Stimulated activated CD4-positive, alpha-beta T cell treated with anti-CD3 and anti-CD28 coated beads, Interleukin-12 subunit alpha, Interleukin-12 subunit beta, amount 100 ng/mL, for 4 hours (primary cell): Measurements from ENCODE around the gene FOSL2.

Experiments used
- DNase-seq: peaks from one replicate; pipeline ENCODE4 v3.0.0-alpha.2; 2020

FOSL2 gene

DNA sequence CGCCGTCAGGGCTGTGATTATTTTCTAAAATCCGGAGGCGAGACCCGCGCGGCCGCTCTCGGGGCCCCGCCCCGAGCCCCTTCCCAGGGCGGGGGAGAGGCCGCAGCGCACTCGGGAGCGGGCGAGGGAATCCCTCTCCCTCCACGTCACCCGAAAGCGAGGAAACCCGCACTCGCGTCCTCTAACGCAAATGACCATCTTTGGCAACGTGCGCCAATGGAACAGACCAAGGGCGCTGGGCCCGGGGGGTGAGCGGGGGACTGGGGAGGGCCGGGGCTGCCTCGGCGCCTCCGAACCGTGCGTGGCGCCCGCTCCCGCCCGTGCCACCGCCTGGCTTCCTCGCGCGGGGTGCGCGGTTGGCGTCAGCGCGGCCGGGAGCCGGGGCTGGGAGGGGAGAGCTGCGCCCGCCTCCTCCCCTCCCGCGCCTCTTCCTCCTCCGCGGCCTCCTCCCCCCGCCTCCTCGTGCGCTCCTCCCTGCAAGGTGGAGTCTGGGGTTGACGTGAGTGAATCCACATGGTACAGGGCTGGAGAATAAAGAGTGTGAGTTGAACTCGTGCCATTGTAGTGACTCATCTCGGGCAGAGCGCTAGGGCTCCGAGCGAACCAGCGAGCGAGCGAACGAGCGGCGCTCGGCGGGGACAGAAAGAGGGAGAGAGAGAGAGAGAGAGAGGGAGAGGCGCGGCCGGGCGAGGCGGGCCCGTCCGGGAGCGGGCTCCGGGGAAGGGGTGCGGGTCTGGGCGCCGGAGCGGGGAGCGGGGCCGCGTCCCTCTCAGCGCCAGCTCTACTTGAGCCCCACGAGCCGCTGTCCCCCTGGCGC lies at the start of gene FOSL2:
FOSL2 (plus strand) TSS at position 562 of the 817 bp plus-strand sequence. CDS start 863 bp downstream, outside the sequence.
- peak; percentile 82 for DNase-seq

DNA sequence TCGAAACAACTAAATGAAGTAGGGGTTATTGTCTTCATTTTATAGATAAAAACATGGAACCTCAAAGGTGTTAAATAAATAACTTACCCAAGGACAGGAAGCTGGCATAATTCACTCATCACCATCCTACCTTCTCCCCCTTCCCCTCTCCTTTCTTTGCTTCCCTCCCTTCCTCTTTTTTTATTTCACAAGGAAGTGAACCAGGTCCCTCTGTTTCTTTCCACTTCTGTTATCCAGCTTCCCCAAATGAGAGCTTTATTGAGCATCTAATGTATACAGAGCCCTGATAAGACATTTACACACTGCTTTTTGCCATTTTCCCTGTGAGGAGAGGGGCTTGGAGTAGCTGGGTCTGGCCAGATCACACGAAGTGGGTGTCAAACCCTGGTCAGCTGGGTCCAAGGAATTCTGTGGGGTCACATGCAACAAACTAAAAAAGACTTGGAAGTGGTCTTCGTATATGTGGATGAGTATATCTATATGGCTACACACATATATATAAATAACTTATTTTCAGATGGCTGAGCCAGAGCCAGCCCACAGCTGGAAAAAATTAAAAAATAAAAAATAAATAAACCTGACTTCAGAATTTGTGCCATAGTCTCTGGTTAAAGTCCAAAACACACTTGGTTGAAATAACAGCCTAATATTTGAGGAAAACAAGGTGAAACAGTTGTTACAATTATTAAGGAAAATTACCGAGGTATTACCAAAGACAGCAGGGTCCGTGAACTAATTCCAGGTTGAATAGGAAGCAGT lies 49.3 kb upstream of the FOSL2 start:
- DNase-seq: no peak

DNA sequence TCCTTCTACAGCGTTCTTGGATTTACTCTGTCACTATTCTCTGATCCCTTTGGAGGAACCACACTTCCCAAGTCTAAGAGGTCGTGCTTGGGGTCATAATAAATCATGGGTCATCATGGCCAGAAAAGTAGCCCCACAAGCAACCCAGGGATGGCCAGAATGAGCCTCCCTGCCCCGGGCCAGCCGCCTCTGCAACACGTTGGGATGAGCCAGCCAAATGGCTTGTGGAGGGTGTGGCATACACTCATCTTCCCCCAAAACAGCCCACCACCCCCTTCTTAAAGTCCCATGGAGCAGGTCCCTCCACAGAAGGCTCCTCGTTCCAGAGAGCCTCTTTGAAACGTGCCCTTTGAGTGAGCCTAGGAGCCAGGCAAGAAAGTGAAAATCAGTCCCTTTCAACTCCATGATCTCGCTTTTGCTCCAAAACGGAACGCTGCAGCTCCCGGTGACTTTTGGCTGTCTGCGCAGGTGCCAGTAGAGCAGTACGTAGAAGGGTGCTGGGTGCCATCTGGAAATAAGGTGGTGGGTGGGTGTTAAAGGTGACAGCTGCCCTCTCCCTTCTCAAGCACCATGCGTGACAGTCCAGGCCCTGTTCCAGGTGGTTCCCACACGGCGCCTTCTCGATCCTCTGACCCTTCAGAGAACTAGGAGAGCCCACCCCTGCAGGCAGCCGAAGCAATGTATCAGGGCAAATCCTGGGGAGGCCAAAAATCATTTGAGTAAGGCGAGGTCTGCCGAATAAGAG lies 48.5 kb upstream of the FOSL2 start:
- DNase-seq: no peak

DNA sequence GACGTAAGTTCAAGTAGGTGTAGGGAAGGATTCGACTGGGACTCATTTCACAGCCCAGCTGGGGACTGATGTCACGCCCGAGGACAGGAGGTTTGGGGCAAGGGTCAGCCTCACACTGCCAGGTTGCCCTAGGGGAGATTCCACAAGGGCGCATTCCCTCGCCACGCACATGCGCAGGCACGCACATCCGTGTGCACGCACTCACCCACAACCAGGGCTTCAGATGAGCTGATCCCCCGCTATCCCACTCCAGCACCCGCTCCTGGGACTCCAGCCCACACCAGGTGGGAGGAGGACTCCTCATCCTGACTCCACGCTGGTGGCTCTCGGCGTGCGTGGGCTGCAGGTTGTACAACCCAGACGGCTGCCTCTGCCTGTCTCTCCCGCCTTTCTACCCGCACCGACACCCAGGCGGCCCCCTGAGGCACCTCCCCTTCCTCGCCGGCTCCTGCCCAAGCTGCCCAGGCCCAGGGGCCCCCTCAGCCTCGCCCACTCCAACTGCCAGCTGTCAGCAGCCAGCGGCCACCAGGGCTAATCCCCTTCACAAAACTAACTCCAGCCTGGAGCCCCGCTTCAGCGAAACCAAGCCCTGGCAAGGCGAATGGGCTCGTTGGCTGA lies 47.8 kb upstream of the FOSL2 start:
- DNase-seq: no peak

DNA sequence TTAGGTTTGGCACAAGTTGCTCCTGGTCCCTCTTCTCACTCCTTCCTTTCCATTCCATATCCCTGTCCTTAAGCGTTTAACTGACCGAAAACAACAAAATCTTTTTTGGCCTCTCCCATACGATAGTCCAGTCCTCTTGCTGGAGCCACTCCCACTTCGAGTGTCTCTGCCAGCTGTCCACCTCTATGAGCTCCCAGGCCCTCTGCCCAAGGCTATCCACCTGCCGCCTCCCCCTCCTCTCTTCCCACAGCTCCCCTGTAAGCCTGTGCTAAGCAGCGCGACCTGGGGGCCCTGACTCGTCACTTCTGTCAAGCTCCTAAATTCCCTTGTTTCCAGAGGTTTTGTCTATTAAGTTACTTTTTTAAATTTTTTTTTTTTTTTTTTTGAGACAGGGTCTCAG lies 47.0 kb upstream of the FOSL2 start:
- DNase-seq: no peak

DNA sequence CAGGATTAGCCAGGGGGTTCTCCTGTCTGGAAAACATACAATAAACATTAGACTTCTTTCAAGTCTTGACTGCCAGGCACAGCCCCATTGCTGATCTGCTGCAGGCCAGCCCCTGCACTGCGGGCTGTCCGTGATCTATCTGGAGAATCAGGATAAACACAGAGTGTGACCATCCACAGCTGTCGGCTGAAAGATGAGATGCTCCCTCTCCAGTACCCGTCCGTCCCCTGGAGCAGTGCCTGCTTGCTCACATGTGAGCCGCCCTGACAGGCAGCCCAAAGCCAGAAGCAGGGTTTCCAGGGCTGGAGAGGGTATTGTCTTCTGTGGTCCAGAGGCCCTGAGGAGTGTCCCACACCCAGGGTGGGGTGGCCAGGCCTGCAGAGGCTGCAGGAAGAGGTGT lies 46.1 kb upstream of the FOSL2 start:
- DNase-seq: no peak

DNA sequence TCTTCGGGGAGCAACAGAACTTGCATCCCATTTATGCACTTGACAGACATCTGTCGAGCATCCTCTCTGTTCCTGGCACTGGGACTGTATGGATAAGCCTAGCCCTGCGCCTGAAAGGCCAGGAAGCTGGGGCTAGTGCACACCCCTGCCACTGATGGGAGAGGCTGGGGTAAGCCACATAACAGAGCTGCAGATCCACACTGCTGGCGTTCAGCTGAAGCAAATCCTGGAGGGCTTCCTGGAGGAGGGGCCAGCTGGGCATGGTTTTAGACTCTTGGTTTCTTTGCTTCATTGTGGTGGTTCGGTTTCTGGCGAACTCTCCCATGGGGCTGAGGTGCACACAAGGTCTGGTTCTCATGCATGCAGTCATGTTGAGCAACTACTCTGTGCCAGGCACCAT lies 45.5 kb upstream of the FOSL2 start:
- DNase-seq: no peak

DNA sequence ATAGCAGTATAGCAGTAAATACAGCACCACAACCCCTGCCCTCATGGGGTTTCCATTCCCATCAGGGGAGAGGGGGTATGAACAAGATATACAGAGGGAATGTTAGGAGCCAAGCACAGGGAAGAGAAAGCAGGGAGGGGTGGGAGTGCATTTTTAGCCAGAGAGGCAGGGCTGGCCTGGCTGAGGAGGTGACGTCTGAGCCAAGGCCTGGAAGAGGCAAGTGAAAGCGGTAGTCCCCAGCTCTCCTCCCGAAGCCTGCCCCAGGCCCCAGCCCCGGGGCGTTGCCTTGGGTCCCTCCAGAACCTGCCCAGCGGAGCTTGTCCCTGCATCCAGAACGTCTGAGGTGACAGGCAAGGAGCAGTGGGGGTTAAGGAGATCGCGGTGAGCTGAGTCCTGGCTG lies 45.1 kb upstream of the FOSL2 start:
- no peak for DNase-seq

DNA sequence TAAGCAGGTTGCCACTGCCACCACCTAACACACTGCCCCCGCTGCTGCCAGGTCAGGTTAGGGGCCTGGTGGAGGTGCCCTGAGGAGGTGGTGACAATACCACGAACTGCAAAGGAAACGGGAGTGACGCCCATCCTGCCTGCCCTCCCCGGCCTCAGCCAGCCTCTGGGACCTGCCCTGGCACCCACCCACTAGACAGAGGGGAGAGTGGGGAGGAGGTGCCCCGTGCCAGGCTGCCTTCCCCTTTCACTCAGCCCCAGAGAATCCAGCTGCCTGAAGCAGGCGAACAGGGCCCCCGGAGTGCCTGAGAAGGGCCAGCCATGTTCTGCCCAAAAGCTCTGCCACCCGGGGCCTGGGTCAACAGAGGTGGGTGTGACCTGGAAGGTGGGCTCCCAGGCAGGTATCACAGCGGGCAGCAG lies 44.5 kb upstream of the FOSL2 start:
- no peak for DNase-seq

DNA sequence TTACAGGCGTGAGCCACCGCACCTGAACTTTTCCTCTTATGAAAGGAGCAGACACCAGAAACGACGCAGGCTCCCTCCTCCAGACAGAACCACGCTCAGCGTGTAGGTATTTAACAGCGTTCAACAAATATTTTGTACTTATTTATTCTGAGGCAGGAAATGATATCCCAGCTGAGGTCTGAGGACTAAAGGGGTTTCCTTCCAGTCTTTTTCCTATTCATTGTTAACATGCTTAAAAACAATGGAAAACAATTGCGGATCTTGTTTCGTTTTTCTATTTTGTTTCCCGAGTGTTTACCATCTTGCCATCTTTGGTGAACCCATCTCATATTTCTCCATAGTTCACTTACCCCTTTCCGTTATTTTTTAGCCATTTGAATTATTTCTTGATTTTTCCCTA lies 43.7 kb upstream of the FOSL2 start:
- no peak for DNase-seq

DNA sequence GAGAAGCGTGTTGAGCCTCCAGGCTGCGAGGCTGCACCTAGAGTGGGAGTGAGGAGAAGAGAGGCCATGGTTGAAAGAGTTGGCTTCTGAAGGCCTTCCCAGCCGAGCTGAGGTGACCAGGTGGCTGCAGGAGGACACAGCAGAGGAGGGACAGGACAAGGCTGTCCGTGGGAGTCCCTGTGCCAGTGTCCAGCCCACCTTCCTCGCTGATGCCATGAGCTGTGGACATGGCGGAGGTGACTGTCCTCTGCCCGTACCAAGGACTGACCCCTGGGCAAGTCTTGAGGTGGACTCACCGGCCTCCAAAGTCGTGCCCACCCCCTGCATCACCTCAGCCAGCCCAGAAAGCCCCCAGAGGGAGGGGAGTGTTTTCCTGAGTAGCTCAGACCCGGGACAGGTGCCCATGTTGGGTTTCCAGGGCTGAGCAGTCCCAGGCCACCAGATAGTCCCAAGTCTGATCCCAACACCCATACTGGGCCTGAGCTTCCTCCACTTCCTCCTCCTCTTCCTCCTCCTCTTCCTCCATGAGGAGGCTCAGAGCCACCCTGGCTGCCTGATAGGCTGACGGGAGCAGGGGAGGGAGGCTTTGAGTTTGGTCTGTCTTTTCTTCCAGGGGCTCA lies 43.0 kb upstream of the FOSL2 start:
- no peak for DNase-seq

DNA sequence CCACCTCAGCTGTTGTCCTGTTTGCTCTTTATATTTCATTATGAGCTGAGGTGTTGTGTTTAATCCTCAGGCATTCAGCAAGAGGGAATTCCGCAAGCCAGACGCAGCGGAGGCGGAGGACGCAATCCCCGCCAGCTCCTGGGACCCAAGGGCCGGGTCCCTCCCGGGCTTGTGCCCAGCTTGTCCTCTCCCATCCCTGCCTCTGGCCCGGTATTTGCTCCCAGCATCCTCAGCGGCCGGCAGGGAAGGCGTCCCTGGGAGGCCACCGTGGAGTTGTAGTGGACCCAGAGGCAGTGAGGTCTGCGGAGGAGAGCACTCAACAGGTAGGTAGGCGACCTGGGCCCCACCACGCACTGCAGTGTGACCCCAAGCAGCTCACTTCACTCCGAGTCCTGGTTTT lies 42.5 kb upstream of the FOSL2 start:
- DNase-seq: no peak

DNA sequence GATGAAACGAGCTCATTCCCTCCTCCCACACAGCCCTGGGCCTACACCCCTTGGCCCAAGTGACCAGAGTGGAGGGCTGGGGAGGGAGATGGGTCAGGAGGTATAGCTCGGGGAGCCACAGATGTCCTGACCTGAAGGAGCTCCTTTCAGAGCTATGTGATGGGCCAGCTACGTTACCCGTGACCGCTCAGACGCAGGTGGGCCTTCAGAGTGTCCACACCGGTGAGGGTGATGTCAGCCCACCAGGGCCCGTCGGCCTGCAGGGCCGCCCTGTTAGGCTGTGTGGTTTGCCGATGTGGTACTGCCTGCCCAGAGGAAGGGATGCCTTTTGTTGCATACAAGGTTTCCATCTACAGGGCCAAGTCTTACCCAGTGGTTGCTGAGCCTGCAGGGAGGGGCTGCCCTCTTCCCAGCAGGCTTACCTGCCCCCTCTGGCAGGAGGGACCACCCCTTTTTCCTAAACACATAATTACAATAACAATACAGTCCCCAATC lies 41.8 kb upstream of the FOSL2 start:
- DNase-seq: no peak

DNA sequence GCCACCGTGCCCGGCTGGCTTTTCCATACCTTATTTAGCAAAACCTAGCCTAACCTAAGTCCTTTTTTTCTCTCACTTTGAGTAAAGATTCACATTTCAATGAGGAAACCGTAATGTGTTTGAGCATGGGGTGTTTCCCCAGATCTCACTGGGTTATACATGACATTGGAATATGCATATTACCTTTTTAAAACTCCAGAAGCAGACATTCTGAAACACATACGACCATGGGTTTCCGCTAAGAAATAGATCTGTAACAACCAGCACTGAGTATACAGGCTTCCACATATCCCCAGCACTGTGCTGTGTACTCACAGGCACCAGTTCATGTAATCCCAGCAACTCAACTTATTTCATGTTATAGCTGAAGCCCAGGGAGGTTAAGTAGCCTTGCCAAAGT lies 41.0 kb upstream of the FOSL2 start:
- DNase-seq: no peak

DNA sequence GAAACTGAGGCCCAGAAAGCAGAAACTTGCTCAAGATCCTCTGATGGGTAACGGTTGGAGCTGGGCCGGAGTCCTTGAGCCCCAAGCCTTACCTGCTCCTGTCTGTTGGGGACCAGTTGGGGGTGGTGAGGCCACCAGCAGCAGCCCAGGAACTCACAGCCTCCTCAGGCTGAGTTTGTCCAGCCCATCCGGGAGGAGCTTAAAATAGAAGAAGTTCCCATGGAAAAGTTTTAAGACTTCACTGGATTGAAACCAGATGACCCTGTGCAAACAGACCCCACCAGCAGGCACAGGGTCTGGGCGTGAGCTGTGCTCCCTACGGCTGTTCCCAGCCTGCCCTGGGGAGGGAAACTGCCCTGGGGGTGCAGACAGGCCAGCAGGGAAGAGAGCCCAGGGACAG lies 40.6 kb upstream of the FOSL2 start:
- DNase-seq: no peak

DNA sequence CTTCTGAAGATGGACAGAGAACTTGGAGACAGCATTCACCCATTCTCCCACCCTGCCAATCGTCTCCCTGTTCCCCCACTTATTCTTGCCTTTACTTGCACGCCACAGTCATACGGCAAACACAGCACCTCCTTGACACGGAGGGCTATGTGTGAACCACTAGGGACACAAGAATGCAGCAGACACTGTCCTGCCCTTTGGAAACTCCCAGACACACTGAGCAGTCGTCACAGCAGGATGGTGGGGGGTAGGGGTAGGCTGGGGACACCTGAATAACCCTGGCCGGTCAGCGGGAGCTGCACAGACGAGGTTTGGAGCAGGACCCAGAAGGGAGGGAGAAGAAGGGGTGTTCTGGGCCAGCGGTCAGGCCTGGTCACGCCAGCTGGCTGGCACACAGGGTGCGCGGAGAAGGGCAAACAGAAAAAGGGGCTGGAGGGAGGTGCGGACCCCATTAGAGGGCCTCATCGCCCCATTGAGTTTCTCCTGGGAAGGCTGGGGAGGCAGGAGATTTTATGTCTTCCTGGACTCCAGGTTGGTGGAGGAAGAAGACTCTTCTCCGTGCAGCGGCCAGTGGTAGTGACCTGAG lies 40.0 kb upstream of the FOSL2 start:
- DNase-seq: no peak

DNA sequence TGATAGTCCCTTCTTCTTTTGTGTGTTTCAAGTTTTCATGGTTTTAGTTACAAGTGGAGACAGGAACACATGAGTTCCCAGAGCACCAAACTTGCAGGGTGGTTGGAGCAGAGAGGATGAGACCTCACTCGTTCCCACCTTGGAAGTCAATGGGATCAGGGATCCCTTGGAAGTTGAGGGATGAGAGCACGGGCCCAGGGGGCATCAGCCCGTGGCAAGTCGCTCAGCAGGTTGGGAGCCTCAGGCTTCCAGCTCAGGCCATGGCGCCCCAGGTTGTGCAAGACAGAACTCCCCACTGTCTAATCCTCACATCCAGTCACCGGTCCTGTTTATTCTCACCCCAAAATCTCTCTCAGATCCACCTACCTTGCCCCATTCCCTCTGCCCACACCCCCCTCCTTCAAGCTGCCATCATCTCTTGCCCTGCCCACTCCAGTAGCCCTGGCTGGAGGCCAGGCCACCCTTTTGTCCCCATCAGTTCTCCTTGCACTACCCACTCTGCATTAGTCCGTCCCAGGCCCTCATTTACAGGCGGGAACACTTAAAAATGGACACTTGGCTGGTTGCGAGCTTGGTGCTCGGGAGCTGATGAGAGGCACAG lies 37.6 kb upstream of the FOSL2 start:
- no peak for DNase-seq

DNA sequence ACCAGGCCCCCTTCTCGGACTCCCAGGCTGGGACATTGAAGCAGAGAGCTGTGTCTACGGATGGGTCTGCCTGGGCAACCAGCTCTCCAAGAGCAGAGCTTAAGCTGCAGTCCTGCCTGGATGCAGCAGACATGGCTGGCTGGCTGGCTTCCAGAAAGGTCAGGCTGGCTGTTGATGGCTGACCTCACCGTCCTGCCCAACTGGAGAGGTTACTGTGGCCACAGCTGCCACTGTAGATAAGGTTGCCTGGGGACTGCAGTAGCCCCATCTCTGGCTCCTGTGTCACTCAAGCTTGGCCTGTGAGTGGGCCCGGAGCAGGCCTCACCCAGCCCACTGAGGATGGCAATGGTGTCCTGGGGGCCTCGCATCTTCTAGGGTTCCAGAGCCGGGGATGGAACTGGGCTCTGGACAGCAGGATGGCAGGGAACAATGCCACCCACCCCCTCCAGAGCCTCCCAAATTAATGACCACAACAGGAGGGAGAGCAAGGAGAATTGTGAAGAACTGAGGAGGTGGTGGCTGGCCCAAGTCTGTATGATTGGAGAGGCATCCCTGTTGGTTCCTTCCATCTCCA lies 37.0 kb upstream of the FOSL2 start:
- no peak for DNase-seq

DNA sequence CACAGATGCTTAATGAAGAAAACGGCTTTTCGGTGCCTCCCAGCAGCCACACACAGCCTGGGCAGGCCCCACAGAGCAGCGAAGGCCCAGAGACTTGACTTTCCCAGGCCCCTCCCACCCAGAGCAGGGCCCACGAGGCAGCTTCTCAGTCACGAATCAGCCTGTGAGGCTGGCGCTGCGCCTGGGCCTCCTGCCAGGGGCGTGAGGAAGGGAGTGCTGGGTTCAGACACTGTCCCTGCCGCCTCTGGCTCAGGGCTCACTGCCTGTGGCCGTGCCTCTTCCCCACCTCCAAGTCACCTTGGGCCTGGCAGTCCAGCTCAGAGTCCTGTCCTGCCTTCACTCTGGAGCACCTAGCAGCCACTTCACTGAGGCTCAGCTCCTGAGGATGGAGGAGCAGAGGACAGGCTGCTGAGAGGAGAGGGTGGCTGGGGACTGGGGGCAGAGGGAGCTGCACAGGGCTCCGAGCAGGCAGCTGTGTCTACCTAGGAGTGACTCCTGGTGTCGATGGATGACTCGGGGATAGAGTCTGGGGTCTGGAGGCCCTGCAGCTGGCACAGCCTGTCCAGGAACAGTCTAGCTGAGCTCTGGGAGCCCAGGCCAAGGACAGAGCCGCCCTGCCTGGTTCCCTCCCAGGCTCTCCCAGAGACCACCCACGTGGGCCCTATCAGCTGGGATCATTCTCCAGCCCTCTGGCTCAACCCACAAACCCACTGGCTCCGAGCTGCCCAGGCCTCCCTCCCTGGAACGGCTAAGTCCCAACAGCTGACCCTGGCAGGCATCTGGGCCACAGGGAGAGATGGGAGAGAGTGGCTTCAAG lies 36.4 kb upstream of the FOSL2 start:
- DNase-seq: no peak

DNA sequence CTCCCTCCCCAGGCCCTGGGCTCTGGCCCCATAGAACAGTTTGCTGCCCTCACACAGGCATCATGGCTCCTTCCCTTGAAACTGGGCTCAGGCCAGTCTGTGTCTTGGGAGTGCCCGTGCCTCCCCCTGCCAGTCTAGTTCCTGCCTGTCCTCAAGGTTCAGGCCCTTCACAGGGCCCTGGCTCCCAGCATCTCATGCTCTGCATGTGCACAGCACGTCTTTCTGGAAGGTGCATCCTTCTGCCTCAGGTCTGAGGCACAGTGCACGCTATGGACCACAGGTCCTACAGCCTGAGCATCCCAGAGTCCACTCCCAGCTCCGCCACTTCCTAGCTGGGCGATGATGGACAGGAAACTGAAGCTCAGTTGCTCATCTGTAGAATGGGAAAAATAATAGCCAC lies 35.6 kb upstream of the FOSL2 start:
- DNase-seq: no peak
